BJ (cell line): ENCODE data around the gene OSGIN1. TPM values are rescaled to one million over a fixed set of nuclear protein-coding genes. Genes with fewer than 3 reads are reported as not detected.

Experiments
- CTCF ChIA-PET: fragments of 350-600 bp; formaldehyde crosslinking; extraction: SDS; loops from one replicate; lab custom pipeline; 2021; ENCODE audit warnings: antibody characterized with exemption, inconsistent platforms; lab: Yijun Ruan, JAX
- POLR2A ChIA-PET: fragments of 300-600 bp; sonication (Branson Sonifier 250); formaldehyde crosslinking; extraction: SDS; loops from one replicate; lab custom pipeline; 2021; ENCODE audit warnings: antibody characterized with exemption; lab: Charles Lee
- DNase-seq: peaks from one replicate; pipeline ENCODE4 v3.0.0-alpha.2; 2011; ENCODE audit warnings: low read depth
- H3K27me3 ChIP-seq: 2 replicates; pipeline ENCODE4 v1.6.0; 2011; ENCODE audit warnings: low read length; ENCODE audit not compliant: control insufficient read depth, insufficient read depth
- H3K36me3 ChIP-seq: 2 replicates; pipeline ENCODE4 v1.5.1; 2011; ENCODE audit warnings: low read length; ENCODE audit not compliant: control insufficient read depth, insufficient read depth
- H3K4me3 ChIP-seq: 2 replicates; pipeline ENCODE4 v1.5.1; 2011; ENCODE audit warnings: low read depth, mild to moderate bottlenecking, control low read depth, low read length
- CTCF ChIP-seq: IDR thresholded peaks from 2 replicates; pipeline ENCODE4 v1.5.1; 2011; ENCODE audit warnings: low read depth, mild to moderate bottlenecking, control low read depth, inconsistent platforms, low read length, moderate library complexity; ENCODE audit not compliant: insufficient read depth
- polyA plus RNA-seq: library from polyadenylated mRNA; depleted of rRNA; stranded (reverse); fragments of >200 nt; gene quantifications from 2 replicates; pipeline ENCODE4 v1.2.3, GENCODE V29; 2011

The OSGIN1 gene
- polyA plus RNA-seq, 1 experiment: 5.1 TPM

- no peak for TF ChIP-seq CTCF
- no peak for DNase-seq
- H3K27me3 ChIP-seq: peaks cover 17% of the 10 kb centered on the region
- ChIA-PET POLR2A (no interaction called here), CTCF (no interaction called here)
- H3K36me3 ChIP-seq: no peaks in the 10 kb centered on the region
- H3K4me3 ChIP-seq: no peak overlapping the region
These were observed 48.7 kb downstream of the OSGIN1 start for GRCh38 chr16:84001726-84002125.

- H3K4me3 ChIP-seq: no peak overlapping the region
- H3K36me3 ChIP-seq: no peaks in the 10 kb centered on the region
- H3K27me3 ChIP-seq: peaks cover 17% of the 10 kb centered on the region
- no peak for DNase-seq
- ChIA-PET POLR2A (no interaction called here), CTCF (interaction anchor here (1.2 kb wide), 1 partner anchor 14 kb away, joined by 4 read pairs; no protein-coding TSS in a partner anchor)
- no peak for TF ChIP-seq CTCF
These were observed 50.0 kb downstream of the OSGIN1 start for GRCh38 chr16:84003038-84003437.

- Histone ChIP-seq H3K4me3 (no peak overlapping the region), H3K27me3 (peaks cover 17% of the 10 kb centered on the region), H3K36me3 (no peaks in the 10 kb centered on the region)
- CTCF ChIA-PET: no interaction called here
- DNase-seq: no peak
- no peak for TF ChIP-seq CTCF
- POLR2A ChIA-PET: no interaction called here
These were observed 51.4 kb downstream of the OSGIN1 start for GRCh38 chr16:84004442-84004841.

- DNase-seq: no peak
- CTCF ChIA-PET: no interaction called here
- H3K27me3 ChIP-seq: peaks cover 17% of the 10 kb centered on the region
- POLR2A ChIA-PET: no interaction called here
- no peak for TF ChIP-seq CTCF
- H3K4me3 ChIP-seq: no peak overlapping the region
- H3K36me3 ChIP-seq: no peaks in the 10 kb centered on the region
These were observed 52.4 kb downstream of the OSGIN1 start for GRCh38 chr16:84005391-84005790.

GRCh38 chr16:84007520-84007919, 54.5 kb downstream of the OSGIN1 start:
- Histone ChIP-seq H3K27me3 (peaks cover 12% of the 10 kb centered on the region), H3K36me3 (no peaks in the 10 kb centered on the region), H3K4me3 (no peak overlapping the region)
- no peak for DNase-seq
- TF ChIP-seq CTCF: no peak
- POLR2A ChIA-PET: no interaction called here
- CTCF ChIA-PET: no interaction called here
